Measurements from ENCODE around the gene MTAP.

The MTAP gene

DNA sequence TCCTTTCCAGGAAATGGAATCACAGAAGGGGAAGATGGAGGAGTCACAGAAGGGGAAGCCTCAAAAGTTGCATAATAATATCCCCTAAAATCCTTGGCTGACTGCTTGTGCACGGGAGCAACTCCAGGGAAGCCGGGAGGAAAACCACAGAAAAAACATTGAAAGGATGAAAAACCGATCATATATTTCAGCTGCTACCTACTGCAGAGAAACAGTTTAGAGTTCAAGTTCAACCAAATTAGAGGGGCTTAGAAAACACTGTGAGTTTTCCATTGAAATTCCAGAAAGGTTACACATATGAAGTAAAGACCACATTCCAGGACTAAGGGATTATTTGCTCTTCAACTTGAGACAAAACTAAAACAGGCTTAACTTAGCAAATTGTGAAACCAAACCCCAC, 37.6 kb upstream of the MTAP start:
- TF ChIP-seq, protein P1, sequence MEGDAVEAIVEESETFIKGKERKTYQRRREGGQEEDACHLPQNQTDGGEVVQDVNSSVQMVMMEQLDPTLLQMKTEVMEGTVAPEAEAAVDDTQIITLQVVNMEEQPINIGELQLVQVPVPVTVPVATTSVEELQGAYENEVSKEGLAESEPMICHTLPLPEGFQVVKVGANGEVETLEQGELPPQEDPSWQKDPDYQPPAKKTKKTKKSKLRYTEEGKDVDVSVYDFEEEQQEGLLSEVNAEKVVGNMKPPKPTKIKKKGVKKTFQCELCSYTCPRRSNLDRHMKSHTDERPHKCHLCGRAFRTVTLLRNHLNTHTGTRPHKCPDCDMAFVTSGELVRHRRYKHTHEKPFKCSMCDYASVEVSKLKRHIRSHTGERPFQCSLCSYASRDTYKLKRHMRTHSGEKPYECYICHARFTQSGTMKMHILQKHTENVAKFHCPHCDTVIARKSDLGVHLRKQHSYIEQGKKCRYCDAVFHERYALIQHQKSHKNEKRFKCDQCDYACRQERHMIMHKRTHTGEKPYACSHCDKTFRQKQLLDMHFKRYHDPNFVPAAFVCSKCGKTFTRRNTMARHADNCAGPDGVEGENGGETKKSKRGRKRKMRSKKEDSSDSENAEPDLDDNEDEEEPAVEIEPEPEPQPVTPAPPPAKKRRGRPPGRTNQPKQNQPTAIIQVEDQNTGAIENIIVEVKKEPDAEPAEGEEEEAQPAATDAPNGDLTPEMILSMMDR (IDR thresholded peaks at IDR 0.05; ENCODE audit: insufficient read depth, low read depth, low read length, missing control alignments), result no peak
- H3K4me3 ChIP-seq (ENCODE audit: low read depth, low read length), result no peak overlapping the region
- DNase-seq (ENCODE audit: low read depth), result no peak

DNA sequence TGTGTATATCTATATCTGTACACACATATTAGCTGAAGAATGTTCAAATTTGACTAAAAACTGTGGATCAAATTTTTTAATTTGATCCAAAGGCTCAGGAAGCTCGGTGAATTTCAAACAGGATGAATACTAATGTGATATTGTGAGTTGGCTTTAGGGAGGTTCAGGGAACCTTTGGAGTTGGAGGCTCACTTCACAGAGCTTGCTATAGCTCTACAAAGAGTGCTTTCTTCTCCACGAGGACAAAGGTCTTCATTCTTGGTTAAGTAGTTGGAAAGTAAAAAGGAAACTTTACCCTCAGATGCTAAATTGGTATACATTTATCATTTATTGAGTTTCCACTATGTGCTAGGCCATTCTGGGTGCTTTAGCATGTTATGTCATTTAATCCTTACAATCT, 36.3 kb upstream of the MTAP start:
- no peak overlapping the region for H3K4me3 ChIP-seq (ENCODE audit: low read depth, low read length)
- TF ChIP-seq, protein P1 (IDR thresholded peaks at IDR 0.05; ENCODE audit: insufficient read depth, low read depth, low read length, missing control alignments), result no peak
- no peak for DNase-seq (ENCODE audit: low read depth)

DNA sequence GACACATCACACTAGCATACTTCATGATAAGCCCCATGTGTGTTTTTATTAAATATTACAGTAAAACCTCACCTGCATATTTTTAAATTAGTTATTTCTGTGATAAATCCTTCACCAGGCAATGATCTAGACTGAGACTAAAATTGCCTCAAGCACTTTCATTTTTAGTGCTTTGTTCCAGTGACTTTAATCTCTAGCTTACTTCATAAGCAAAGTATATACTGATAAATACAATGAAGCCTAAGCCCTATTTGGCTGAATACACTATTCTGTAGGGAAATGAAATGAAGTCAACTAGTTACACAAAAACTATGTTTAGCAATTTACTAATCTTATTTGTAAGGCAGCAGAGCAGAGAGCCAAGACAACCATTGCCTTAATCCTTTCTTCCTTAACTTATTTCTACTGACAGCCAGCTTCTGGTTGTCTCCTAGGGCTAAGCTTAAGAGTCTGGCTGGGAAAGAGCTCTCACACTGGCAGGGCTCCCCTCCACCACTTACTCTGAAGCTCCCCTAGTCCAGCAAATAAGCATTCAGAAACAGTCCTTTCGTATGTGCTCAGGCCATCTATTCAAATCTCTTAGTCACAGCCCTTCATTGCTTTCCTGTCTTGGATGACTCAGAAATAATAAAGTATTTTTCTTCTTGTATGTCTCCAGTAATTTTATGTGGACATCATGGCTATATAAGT, 31.4 kb upstream of the MTAP start:
- no peak overlapping the region for H3K4me3 ChIP-seq (ENCODE audit: low read depth, low read length)
- no peak for DNase-seq (ENCODE audit: low read depth)
- TF ChIP-seq, protein P1 (IDR thresholded peaks at IDR 0.05; ENCODE audit: insufficient read depth, low read depth, low read length, missing control alignments), result no peak

DNA sequence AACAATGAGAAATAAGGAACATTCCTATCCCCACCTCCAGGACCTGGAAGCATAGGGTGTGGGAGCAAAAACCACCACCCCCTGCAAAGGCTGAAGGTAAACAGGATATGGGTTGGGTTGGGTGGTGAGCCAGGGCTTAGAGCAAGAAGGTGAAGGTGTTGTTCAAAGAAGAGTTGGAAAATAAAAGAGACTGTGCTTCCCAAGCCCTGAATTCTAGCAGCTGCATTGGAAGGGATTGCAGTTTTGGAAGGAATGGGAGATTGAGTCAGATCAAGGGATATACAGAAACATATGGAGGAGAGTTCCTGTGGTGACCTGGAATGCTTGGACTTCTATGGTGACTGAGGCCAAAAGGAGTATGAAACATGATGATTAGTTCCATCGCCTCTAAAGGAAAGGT, 24.7 kb upstream of the MTAP start:
- TF ChIP-seq, protein P1 (IDR thresholded peaks at IDR 0.05; ENCODE audit: insufficient read depth, low read depth, low read length, missing control alignments), result no peak
- no peak overlapping the region for H3K4me3 ChIP-seq (ENCODE audit: low read depth, low read length)
- no peak for DNase-seq (ENCODE audit: low read depth)

DNA sequence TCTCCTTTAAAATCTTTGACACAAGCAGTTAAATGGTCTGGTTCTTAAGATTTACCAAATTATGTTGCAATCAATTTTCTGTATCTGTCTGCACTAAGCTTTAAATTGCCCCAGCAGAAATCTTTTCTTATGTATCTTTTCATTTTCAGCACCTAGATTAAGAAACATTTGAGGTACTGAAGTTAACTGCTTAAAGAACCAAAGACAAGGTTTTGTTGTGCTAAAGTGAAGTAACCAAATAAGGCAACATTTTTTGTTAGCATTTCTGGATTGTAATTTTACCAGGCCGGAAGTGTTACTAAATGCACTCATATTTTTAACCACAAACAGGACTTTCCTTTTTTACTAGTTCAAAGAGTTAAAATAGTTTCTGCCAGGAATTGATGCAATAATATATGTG, 24.1 kb upstream of the MTAP start:
- TF ChIP-seq, protein P1 (IDR thresholded peaks at IDR 0.05; ENCODE audit: insufficient read depth, low read depth, low read length, missing control alignments), result no peak
- H3K4me3 ChIP-seq (ENCODE audit: low read depth, low read length), result no peak overlapping the region
- DNase-seq (ENCODE audit: low read depth), result no peak

DNA sequence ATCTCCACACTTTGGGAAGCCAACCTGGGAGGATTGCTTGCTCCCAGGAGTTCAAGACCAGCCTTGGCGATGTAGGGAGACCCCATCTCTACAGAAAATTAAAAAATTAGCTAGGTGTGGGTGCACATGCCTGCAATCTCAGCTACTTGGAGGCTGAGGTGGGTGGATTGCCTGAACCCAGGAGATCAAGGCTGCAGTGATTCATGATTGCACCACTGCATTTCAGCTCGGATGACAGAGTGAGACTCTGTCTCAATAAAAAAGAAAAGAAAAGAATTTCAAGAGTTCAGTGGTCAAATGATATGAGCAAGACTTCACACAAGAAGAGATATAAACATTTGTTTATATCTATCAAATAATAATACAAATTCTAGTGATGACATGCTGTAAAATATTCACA, 23.0 kb upstream of the MTAP start:
- no peak for DNase-seq (ENCODE audit: low read depth)
- H3K4me3 ChIP-seq (ENCODE audit: low read depth, low read length), result no peak overlapping the region
- TF ChIP-seq, protein P1 (IDR thresholded peaks at IDR 0.05; ENCODE audit: insufficient read depth, low read depth, low read length, missing control alignments), result no peak

DNA sequence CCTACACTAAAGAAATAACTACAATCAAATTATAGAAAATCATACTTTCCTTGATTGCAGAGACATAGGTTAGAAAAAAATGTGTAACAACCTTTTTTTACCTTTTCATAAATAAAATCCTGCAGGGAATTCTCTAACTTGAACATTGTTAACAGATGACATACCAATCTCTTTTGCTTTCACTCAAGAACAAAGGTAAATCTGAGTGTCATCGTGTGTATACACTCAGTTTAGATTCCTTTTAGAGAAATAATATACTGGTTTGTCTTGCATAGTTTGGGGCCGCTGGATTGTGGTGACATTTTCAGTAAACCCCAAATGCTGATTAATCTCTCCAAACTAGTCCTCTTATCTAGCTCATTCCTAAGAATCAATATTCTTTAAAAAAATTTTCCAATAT, 20.8 kb upstream of the MTAP start:
- no peak for DNase-seq (ENCODE audit: low read depth)
- TF ChIP-seq, protein P1 (IDR thresholded peaks at IDR 0.05; ENCODE audit: insufficient read depth, low read depth, low read length, missing control alignments), result no peak
- H3K4me3 ChIP-seq (ENCODE audit: low read depth, low read length), result no peak overlapping the region
